ENCODE data around the gene BAX. TPM values are rescaled to one million over a fixed set of nuclear protein-coding genes. Genes with fewer than 3 reads are reported as not detected.

Gene BAX
- total and polyA plus RNA-seq, 2 of the 13 experiments (the other 11 are each of a cell fraction or from before 2014, with no cell fraction given): 139 to 176 TPM

DNA sequence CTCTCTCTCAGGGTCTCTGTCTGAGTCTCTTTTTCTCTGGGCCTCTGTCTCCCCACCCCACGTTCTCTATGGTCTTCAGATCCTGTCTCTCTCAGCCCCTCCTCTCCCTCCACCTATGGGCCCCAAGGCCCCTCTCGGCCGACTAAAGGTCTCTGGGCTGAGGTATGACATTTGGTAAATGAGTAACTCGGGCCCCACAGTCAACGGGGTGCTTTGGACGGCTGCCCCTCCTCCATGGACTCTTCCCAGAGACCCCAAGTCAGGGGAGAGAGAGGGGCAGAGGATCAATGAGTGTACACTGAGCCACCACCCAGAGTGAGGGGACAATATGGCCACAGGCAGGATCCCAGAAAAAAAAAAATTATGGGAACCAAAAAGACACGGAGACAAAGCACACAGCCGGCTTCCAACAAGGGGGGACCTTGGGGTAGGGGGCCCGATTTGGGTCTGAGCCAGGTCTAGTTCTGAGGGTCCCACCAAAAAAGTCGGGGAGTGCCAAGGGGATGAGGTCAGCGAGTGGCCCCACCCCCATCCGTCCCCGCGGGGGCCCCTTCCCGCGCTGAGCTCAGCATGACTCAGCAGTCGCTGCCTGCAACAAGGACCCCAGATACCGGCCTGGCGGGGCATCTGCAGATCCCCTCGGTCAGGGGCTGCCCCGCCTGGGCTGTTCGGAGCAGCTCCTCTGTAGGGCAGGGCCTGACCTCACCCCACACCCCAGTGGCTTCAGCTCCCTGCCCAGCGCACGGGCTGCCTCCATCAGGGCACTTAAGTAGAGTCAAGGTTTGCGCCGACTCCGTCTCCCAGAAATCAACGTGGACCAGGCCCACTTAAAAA, 8.9 kb downstream of the BAX start (continued):
- TF ChIP-seq ZNF225 (CRISPR knock-in tag; IDR thresholded peaks at IDR 0.05) (no peak), ZNF354B (CRISPR knock-in tag; IDR thresholded peaks at IDR 0.05) (peak; percentile 62; the same call in 1 of the 2 replicates), MED8 (CRISPR knock-in tag; IDR thresholded peaks at IDR 0.05; ENCODE audit: insufficient replicate concordance) (peak; percentile 75), RBFOX2 (IDR thresholded peaks at IDR 0.05; ENCODE audit: low read depth, low read length) (peak; percentile 95), GPN1 (CRISPR knock-in tag; IDR thresholded peaks at IDR 0.05; ENCODE audit: borderline replicate concordance) (0 out of 2 replicates have a peak, but pooled peaks have one; percentile 37), STAG1 (CRISPR knock-in tag; IDR thresholded peaks at IDR 0.05) (peak; percentile 9; the same call in 1 of the 2 replicates), ZFP90 (CRISPR knock-in tag; IDR thresholded peaks at IDR 0.05; ENCODE audit: borderline replicate concordance) (no peak), ZNF607 (CRISPR knock-in tag; IDR thresholded peaks at IDR 0.05; ENCODE audit: borderline replicate concordance) (peak; percentile 74; the same call in 1 of the 2 replicates), AGO2 (optimal IDR thresholded peaks at IDR 0.05; ENCODE audit: low read depth, low read length) (peak; percentile 99), ATF1 (CRISPR knock-in tag; IDR thresholded peaks at IDR 0.05) (peak; percentile 54), ZNF567 (CRISPR knock-in tag; IDR thresholded peaks at IDR 0.05; ENCODE audit: borderline replicate concordance) (0 out of 2 replicates have a peak, but pooled peaks have one; percentile 40), ZNF331 (CRISPR knock-in tag; IDR thresholded peaks at IDR 0.05) (peak; percentile 43; the same call in 1 of the 2 replicates), KMT2A (CRISPR knock-in tag; IDR thresholded peaks at IDR 0.05) (0 out of 2 replicates have a peak, but pooled peaks have one; percentile 56), EHMT2 (IDR thresholded peaks at IDR 0.05; ENCODE audit: borderline replicate concordance, low read depth, low read length) (no peak), MBNL3 (CRISPR knock-in tag; conservative IDR thresholded peaks at IDR 0.05) (no peak), NFE2L2 (IDR thresholded peaks at IDR 0.05; ENCODE audit: low read length) (peak; percentile 99), KAT8 (CRISPR knock-in tag; IDR thresholded peaks at IDR 0.05) (peak; percentile 73)
- TF ChIP-seq, protein P1, sequence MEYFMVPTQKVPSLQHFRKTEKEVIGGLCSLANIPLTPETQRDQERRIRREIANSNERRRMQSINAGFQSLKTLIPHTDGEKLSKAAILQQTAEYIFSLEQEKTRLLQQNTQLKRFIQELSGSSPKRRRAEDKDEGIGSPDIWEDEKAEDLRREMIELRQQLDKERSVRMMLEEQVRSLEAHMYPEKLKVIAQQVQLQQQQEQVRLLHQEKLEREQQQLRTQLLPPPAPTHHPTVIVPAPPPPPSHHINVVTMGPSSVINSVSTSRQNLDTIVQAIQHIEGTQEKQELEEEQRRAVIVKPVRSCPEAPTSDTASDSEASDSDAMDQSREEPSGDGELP (IDR thresholded peaks at IDR 0.05; ENCODE audit: borderline replicate concordance, low read depth): peak; percentile 34; the same call in 1 of the 2 replicates
- TF ChIP-seq, protein P2, sequence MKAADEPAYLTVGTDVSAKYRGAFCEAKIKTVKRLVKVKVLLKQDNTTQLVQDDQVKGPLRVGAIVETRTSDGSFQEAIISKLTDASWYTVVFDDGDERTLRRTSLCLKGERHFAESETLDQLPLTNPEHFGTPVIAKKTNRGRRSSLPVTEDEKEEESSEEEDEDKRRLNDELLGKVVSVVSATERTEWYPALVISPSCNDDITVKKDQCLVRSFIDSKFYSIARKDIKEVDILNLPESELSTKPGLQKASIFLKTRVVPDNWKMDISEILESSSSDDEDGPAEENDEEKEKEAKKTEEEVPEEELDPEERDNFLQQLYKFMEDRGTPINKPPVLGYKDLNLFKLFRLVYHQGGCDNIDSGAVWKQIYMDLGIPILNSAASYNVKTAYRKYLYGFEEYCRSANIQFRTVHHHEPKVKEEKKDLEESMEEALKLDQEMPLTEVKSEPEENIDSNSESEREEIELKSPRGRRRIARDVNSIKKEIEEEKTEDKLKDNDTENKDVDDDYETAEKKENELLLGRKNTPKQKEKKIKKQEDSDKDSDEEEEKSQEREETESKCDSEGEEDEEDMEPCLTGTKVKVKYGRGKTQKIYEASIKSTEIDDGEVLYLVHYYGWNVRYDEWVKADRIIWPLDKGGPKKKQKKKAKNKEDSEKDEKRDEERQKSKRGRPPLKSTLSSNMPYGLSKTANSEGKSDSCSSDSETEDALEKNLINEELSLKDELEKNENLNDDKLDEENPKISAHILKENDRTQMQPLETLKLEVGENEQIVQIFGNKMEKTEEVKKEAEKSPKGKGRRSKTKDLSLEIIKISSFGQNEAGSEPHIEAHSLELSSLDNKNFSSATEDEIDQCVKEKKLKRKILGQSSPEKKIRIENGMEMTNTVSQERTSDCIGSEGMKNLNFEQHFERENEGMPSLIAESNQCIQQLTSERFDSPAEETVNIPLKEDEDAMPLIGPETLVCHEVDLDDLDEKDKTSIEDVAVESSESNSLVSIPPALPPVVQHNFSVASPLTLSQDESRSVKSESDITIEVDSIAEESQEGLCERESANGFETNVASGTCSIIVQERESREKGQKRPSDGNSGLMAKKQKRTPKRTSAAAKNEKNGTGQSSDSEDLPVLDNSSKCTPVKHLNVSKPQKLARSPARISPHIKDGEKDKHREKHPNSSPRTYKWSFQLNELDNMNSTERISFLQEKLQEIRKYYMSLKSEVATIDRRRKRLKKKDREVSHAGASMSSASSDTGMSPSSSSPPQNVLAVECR (CRISPR knock-in tag; IDR thresholded peaks at IDR 0.05; ENCODE audit: borderline replicate concordance): peak; percentile 79
- TF ChIP-seq, protein P3, sequence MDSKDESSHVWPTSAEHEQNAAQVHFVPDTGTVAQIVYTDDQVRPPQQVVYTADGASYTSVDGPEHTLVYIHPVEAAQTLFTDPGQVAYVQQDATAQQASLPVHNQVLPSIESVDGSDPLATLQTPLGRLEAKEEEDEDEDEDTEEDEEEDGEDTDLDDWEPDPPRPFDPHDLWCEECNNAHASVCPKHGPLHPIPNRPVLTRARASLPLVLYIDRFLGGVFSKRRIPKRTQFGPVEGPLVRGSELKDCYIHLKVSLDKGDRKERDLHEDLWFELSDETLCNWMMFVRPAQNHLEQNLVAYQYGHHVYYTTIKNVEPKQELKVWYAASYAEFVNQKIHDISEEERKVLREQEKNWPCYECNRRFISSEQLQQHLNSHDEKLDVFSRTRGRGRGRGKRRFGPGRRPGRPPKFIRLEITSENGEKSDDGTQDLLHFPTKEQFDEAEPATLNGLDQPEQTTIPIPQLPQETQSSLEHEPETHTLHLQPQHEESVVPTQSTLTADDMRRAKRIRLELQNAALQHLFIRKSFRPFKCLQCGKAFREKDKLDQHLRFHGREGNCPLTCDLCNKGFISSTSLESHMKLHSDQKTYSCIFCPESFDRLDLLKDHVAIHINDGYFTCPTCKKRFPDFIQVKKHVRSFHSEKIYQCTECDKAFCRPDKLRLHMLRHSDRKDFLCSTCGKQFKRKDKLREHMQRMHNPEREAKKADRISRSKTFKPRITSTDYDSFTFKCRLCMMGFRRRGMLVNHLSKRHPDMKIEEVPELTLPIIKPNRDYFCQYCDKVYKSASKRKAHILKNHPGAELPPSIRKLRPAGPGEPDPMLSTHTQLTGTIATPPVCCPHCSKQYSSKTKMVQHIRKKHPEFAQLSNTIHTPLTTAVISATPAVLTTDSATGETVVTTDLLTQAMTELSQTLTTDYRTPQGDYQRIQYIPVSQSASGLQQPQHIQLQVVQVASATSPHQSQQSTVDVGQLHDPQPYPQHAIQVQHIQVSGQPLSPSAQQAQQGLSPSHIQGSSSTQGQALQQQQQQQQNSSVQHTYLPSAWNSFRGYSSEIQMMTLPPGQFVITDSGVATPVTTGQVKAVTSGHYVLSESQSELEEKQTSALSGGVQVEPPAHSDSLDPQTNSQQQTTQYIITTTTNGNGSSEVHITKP (CRISPR knock-in tag; IDR thresholded peaks at IDR 0.05; ENCODE audit: low read depth): peak; percentile 80
